NCI-H2029 treated with DMSO at 0.1 percent for 48 hours (cell line): ENCODE measurements around the gene MKI67.

Source experiments
- DNase-seq: peaks from one replicate; lab custom pipeline; 2025; lab: John Stamatoyannopoulos, UW

Gene MKI67

GRCh38 chr10:128052696-128053095 lies 73.5 kb downstream of the MKI67 start:
- DNase-seq: no peak

- no peak for DNase-seq
Measured at GRCh38 chr10:128051548-128051947, 74.7 kb downstream of the MKI67 start.

- no peak for DNase-seq
Measured at GRCh38 chr10:128050936-128051335, 75.3 kb downstream of the MKI67 start.

- no peak for DNase-seq
Measured at GRCh38 chr10:128050121-128050516, 76.1 kb downstream of the MKI67 start.

- DNase-seq: no peak
Measured at GRCh38 chr10:128049226-128050120, 76.8 kb downstream of the MKI67 start.

- no peak for DNase-seq
Measured at GRCh38 chr10:128048819-128049210, 77.4 kb downstream of the MKI67 start.

GRCh38 chr10:128047991-128048818 lies 78.0 kb downstream of the MKI67 start:
- no peak for DNase-seq

GRCh38 chr10:128047351-128047750 lies 78.9 kb downstream of the MKI67 start:
- no peak for DNase-seq

- DNase-seq: no peak
Measured at GRCh38 chr10:128046953-128047290, 79.3 kb downstream of the MKI67 start.
